PC-3 (cell line): ENCODE data around the gene MRPS18B. TPM values are rescaled to one million over a fixed set of nuclear protein-coding genes. Genes with fewer than 3 reads are reported as not detected.

Source experiments
- ATAC-seq: fragments of 200-7000 bp; cut with Tn5 transposase; 2 replicates; pipeline ENCODE4 v1.9.1; 2020; ENCODE audit warnings: mild to moderate bottlenecking, moderate library complexity
- BruUV-seq: library from RNA; stranded (reverse); fragments of 400-500 nt; replicated peaks from 2 replicates; lab custom pipeline; 2021; lab: Mats Ljungman, UMichigan
- CTCF ChIA-PET: fragments of 300-600 bp; sonication (Branson Sonifier 250); formaldehyde crosslinking; loops from one replicate; lab custom pipeline; 2022; ENCODE audit warnings: antibody characterized with exemption; lab: Charles Lee
- POLR2A ChIA-PET: fragments of 300-600 bp; sonication (Branson Sonifier 250); formaldehyde crosslinking; loops from one replicate; lab custom pipeline; 2022; ENCODE audit warnings: antibody characterized with exemption; ENCODE audit not compliant: unreplicated experiment; lab: Charles Lee
- DNase-seq: peaks from one replicate; pipeline ENCODE4 v3.0.0-alpha.2; 2015
- H2AFZ ChIP-seq: fragments of 300-600 bp; sonication (generic); 2 replicates; pipeline ENCODE4 v1.6.0; 2016; ENCODE audit warnings: antibody characterized with exemption, low read length
- H3F3A ChIP-seq: fragments of 300-600 bp; sonication (generic); one replicate; pipeline ENCODE4 v1.6.0; 2017; ENCODE audit warnings: antibody characterized with exemption, low read length, control low read depth, mild to moderate bottlenecking; ENCODE audit not compliant: unreplicated experiment
- H3K27ac ChIP-seq: fragments of 300-600 bp; sonication (generic); 2 replicates; pipeline ENCODE4 v1.5.1; 2016; ENCODE audit warnings: mild to moderate bottlenecking, low read length
- H3K27me3 ChIP-seq: fragments of 300-600 bp; sonication (generic); 2 replicates; pipeline ENCODE4 v1.6.1; 2016; ENCODE audit warnings: low read length, mixed read lengths
- H3K36me3 ChIP-seq: fragments of 300-600 bp; sonication (generic); 2 replicates; pipeline ENCODE4 v1.6.1; 2016; ENCODE audit warnings: low read depth, mixed run types, low read length, mixed read lengths
- H3K4me1 ChIP-seq: fragments of 300-600 bp; sonication (generic); 2 replicates; pipeline ENCODE4 v1.5.1; 2016; ENCODE audit warnings: low read length; ENCODE audit not compliant: insufficient read depth
- H3K4me2 ChIP-seq: fragments of 300-600 bp; sonication (generic); 2 replicates; pipeline ENCODE4 v1.6.0; 2016; ENCODE audit warnings: low read length
- H3K4me3 ChIP-seq: fragments of 300-600 bp; sonication (generic); 2 replicates; pipeline ENCODE4 v1.5.1; 2016; ENCODE audit warnings: mild to moderate bottlenecking, low read length, mixed read lengths
- H3K79me2 ChIP-seq: fragments of 300-600 bp; sonication (generic); 2 replicates; pipeline ENCODE4 v1.6.1; 2017; ENCODE audit warnings: low read length, mixed read lengths
- H3K9ac ChIP-seq: fragments of 300-600 bp; sonication (generic); 2 replicates; pipeline ENCODE4 v1.6.0; 2016; ENCODE audit warnings: mild to moderate bottlenecking, low read length
- H3K9me2 ChIP-seq: fragments of 300-600 bp; sonication (generic); replicated peaks from 2 replicates; pipeline ENCODE4 v1.6.1; 2016; ENCODE audit warnings: mixed run types, low read length, mixed read lengths
- H3K9me3 ChIP-seq: fragments of 300-600 bp; sonication (generic); 2 replicates; pipeline ENCODE4 v1.6.1; 2016; ENCODE audit warnings: low read length, mixed read lengths
- H4K20me1 ChIP-seq: fragments of 300-600 bp; sonication (generic); 2 replicates; pipeline ENCODE4 v1.6.1; 2016; ENCODE audit warnings: low read length, mixed read lengths
- CTCF ChIP-seq: fragments of 300-600 bp; sonication (generic); conservative IDR thresholded peaks from 2 replicates; pipeline ENCODE4 v1.5.1; 2017; ENCODE audit warnings: antibody characterized with exemption, low read depth, mild to moderate bottlenecking, low read length
- EZH2 ChIP-seq: fragments of 300-600 bp; sonication (generic); IDR thresholded peaks from one replicate; pipeline ENCODE4 v1.6.1; 2017; ENCODE audit warnings: antibody characterized with exemption, mild to moderate bottlenecking, low read length; ENCODE audit not compliant: unreplicated experiment
- EZH2phosphoT487 ChIP-seq: fragments of 300-600 bp; sonication (generic); IDR thresholded peaks from 2 replicates; pipeline ENCODE4 v1.6.1; 2018; ENCODE audit warnings: mild to moderate bottlenecking, antibody characterized with exemption, low read length, borderline replicate concordance
- intact Hi-C: fragments of 100-400 bp; cut with micrococcal nuclease; formaldehyde crosslinking; loops from 2 replicates; pipeline ENCODE4 v1.9.0; 2023
- total RNA-seq: library from RNA; depleted of rRNA; stranded (reverse); fragments of >200 nt; gene quantifications from 2 replicates; pipeline ENCODE4 v1.2.3, GENCODE V29; 2014

MRPS18B gene
- total RNA-seq, 1 experiment from 2014 or later: 91.0 TPM

- no peaks in the 10 kb centered on the region for H3K9me3 ChIP-seq
- DNase-seq: peak; percentile 64
- CTCF ChIA-PET: no interaction called here
These were observed 29.8 kb downstream of the MRPS18B start for GRCh38 chr6:30647242-30648116.

DNA sequence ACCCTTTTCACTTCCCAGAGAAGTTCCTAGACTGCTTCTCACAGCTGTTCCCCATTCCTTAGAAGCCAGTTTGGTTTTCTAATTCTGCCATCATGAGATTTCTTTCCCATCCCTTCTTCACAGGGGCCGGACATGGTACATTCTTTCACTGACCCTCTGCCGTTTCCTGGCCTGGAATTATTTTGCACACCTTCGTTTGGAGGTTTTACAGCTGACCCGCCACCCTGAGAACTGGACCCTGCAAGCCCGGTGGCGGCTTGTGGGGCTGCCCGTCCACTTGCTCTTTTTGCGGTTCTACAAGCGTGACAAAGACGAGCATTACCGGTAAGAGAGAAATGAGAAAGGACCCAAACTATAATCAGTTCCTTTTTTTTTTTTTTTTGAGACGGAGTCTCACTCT lies 33.5 kb downstream of the MRPS18B start:
- POLR2A ChIA-PET: no interaction called here
- no peak for DNase-seq
- Histone ChIP-seq H4K20me1 (no peaks in the 10 kb centered on the region), H3K27ac (no peak overlapping the region), H3K27me3 (no peaks in the 10 kb centered on the region), H3K9ac (no peak overlapping the region), H3K9me2 (no peaks in the 10 kb centered on the region), H3K36me3 (peaks cover 27% of the 10 kb centered on the region), H3K9me3 (no peaks in the 10 kb centered on the region), H2AFZ (no peak overlapping the region), H3K4me2 (no peak overlapping the region), H3K4me1 (peaks cover 9% of the 10 kb centered on the region), H3K4me3 (no peak overlapping the region), H3F3A (no peaks in the 10 kb centered on the region), H3K79me2 (peaks cover 33% of the 10 kb centered on the region)
- ATAC-seq: no peak
- CTCF ChIA-PET: interaction anchor here (0.6 kb wide), 1 partner anchor 523 kb away, joined by 4 read pairs; no protein-coding TSS in a partner anchor
- TF ChIP-seq CTCF (no peak), EZH2phosphoT487 (no peak), EZH2 (no peak)
- intact Hi-C loops: no loop called here
- no TSS peak for BruUV-seq

More at GRCh38 chr6:30647242-30648116, 29.8 kb downstream of the MRPS18B start:
- Histone ChIP-seq H3K36me3 (peaks cover 13% of the 10 kb centered on the region; the same call in 1 of the 2 replicates), H3F3A (no peaks in the 10 kb centered on the region), H3K79me2 (peaks cover 38% of the 10 kb centered on the region), H3K4me3 (peak overlapping the region; percentile 82), H3K9me2 (no peaks in the 10 kb centered on the region), H3K4me2 (peak overlapping the region; percentile 82), H3K27me3 (no peaks in the 10 kb centered on the region), H3K27ac (peak overlapping the region; percentile 55), H3K9ac (peak overlapping the region; percentile 88), H2AFZ (peak overlapping the region; percentile 79), H3K4me1 (peaks cover 11% of the 10 kb centered on the region), H4K20me1 (no peaks in the 10 kb centered on the region)
- POLR2A ChIA-PET: no interaction called here
- BruUV-seq: no TSS peak
- TF ChIP-seq EZH2phosphoT487 (no peak), EZH2 (no peak), CTCF (no peak)
- ATAC-seq: peak; percentile 78
- intact Hi-C loops: loop anchor here (2.0 kb wide), 1 partner anchor 73 kb away; the partner anchor contains the start of gene TUBB
